Small intestine (tissue), 7 donors: ENCODE results near the gene ING5. TPM values are rescaled to one million over a fixed set of nuclear protein-coding genes. Genes with fewer than 3 reads are reported as not detected.
"Not testable (repeated sequence)": the region's sequence is repeated elsewhere in the genome, so short reads cannot be mapped to it uniquely, and the experiment has no call there.

ENCODE experiments used
- DNase-seq, 2 donors: peaks; one replicate each; pipeline versions ENCODE4 v3.0.0 to v3.0.0-alpha.2; 2013
- FAIRE-seq: peaks from 2 replicates; lab custom pipeline; 2012; peaks lifted over from hg19 to GRCh38; lab: Jason Lieb, UNC
- H3K27ac ChIP-seq, 3 donors: one replicate each; pipeline ENCODE4 v1.5.1; 2013; ENCODE audit warnings: low read length in 2 of 3, mild to moderate bottlenecking in 2 of 3, control low read depth in 1 of 3, inconsistent platforms in 1 of 3, low read depth in 1 of 3, moderate library complexity in 1 of 3
- H3K27me3 ChIP-seq, 3 donors: one replicate each; pipeline ENCODE4 v1.6.1; 2013; ENCODE audit warnings: low read length in 3 of 3, inconsistent platforms in 1 of 3; ENCODE audit not compliant: control insufficient read depth in 3 of 3, insufficient read depth in 3 of 3
- H3K36me3 ChIP-seq, 3 donors: one replicate each; pipeline ENCODE4 v1.6.1; 2013; ENCODE audit warnings: low read length in 3 of 3, inconsistent platforms in 1 of 3, low read depth in 1 of 3, mild to moderate bottlenecking in 1 of 3, moderate library complexity in 1 of 3; ENCODE audit not compliant: control insufficient read depth in 3 of 3, insufficient read depth in 2 of 3
- H3K4me1 ChIP-seq, 3 donors: one replicate each; pipeline ENCODE4 v1.6.1; 2013; ENCODE audit warnings: low read length in 2 of 3, inconsistent platforms in 1 of 3, low read depth in 1 of 3, mild to moderate bottlenecking in 1 of 3, moderate library complexity in 1 of 3; ENCODE audit not compliant: control insufficient read depth in 3 of 3, insufficient read depth in 2 of 3
- H3K4me3 ChIP-seq, 3 donors: one replicate each; pipeline ENCODE4 v1.5.1; 2013; ENCODE audit warnings: low read length in 3 of 3, control low read depth in 1 of 3, inconsistent platforms in 1 of 3, low read depth in 1 of 3, mild to moderate bottlenecking in 1 of 3, moderate library complexity in 1 of 3
- H3K9me3 ChIP-seq, 2 donors: one replicate each; pipeline ENCODE4 v1.6.1; 2013; ENCODE audit warnings: low read depth in 1 of 2, low read length in 1 of 2; ENCODE audit not compliant: control insufficient read depth in 2 of 2, insufficient read depth in 1 of 2
- WGBS, 3 donors: extraction: QIAGEN DNeasy Blood & Tissue Kit; methylation state at CpG; one replicate each; pipeline ENCODE4 v1.1.7; 2013; 5-methylcytosine and 5-hydroxymethylcytosine counted together
- polyA plus RNA-seq, 4 donors: library from polyadenylated mRNA; stranded (reverse) in 3 of 4; unstranded in 1 of 4; fragments of 200-250 nt in 3 of 4; fragments of 120-200 nt in 1 of 4; gene quantifications; one replicate each; pipeline versions ENCODE4 v1.2.1 to v1.2.3, GENCODE V29; 2013
- donor health status: healthy with polysubstance abuse.
- donor health status: control.
- donor health status: control.
- donor health status: Bipolar disorder and iron deficiency.
- donor health status: healthy.

ING5 gene
- polyA plus RNA-seq, 4 donors, result 20.3 to 44.5 (median 35.4) TPM

DNA sequence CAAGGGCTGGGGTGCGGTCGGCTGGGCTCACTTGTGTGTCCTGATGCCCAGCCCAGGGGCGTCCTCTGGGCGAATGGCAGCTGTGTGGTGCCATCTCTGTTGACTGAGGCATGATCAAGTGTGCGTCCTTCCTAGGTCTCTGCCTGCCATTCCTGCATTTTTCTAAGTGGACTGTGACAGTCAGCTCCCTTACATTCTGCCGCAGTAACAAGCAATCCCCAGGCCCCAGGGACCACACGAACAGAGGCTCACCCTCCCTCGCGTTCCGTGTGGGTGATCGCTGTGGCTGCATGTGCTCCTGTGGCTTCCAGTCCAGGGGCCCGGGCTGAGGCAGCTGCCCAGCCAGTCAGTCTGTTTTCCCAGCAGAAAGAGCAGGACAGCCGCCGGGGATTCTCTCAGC is 50.4 kb downstream of the ING5 start:
- Histone ChIP-seq H3K4me1 (no peaks in the 10 kb centered on the region), H3K9me3 (no peaks in the 10 kb centered on the region), H3K36me3 (peaks cover 0 to 85% (median 8%) of the 10 kb centered on the region in 3 donors), H3K27me3 (no peaks in the 10 kb centered on the region), H3K4me3 (no peak overlapping the region), H3K27ac (no peak overlapping the region)
- 94 to 95% (median 95%) methylated on average over 14 of the region's 14 CpGs for WGBS, 3 donors
- FAIRE-seq, result no peak
- DNase-seq, result no peak

DNA sequence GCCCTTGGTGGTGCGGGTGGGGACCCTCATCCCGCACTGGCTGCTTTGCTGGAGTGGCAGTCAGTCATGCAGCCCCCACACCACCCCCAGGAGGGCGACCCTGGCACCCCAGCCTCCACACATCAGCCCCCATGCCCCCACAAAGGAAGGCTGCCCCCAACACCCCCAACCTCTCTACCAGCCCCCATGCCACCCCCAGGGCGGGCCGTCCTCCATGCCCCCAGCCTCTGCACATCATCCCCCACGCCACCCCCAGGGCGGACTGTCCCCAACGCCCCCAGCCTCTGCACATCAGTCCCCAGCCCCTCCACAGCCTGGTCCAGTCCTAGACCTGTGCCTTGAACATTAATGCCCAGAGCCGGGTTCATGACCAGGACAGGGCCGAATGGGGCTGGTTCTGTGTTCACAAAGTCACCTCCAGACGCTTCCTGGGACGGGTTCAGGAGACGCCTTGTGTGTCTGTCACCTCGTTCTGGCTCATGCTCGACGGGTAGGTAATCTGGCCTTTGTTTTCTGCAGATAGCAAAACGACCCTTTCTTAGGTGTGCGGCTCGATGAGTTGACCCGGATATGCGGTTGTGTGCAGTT is 50.9 kb downstream of the ING5 start:
- FAIRE-seq (no peak), DNase-seq (no peak)
- Histone ChIP-seq H3K27ac (no peak overlapping the region), H3K9me3 (no peaks in the 10 kb centered on the region), H3K36me3 (peaks cover 0 to 81% (median 8%) of the 10 kb centered on the region in 3 donors), H3K4me1 (no peaks in the 10 kb centered on the region), H3K27me3 (no peaks in the 10 kb centered on the region), H3K4me3 (no peak overlapping the region)
- WGBS, 3 donors, result 91 to 94% (median 92%) methylated on average over 18 to 21 of the region's 21 CpGs

DNA sequence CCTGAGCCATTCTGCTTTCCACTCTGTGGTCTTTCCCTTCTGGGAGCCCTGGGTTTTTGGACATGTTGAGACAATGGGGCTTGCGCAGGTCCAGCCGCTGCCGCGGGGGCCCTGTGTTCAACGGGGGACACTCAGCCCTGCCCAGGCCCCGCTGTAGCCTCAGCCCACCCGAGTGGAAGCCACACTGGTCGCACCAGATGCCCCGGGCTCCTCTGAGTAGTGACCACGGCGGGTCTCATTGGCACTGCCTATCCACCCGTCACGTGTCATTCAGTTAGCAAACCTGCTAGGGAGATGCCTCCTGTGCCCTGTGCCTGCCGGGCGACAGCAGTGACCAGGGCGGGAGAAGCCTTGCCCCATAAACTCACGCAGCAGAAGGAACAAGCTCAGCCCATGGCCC is 51.7 kb downstream of the ING5 start:
- Histone ChIP-seq H3K9me3 (no peaks in the 10 kb centered on the region), H3K27ac (no peak overlapping the region), H3K36me3 (peaks cover 0 to 78% (median 8%) of the 10 kb centered on the region in 3 donors), H3K4me1 (no peaks in the 10 kb centered on the region), H3K4me3 (no peak overlapping the region), H3K27me3 (no peaks in the 10 kb centered on the region)
- no peak for FAIRE-seq
- 97 to 99% (median 98%) methylated on average over 17 of the region's 17 CpGs for WGBS, 3 donors
- no peak for DNase-seq

DNA sequence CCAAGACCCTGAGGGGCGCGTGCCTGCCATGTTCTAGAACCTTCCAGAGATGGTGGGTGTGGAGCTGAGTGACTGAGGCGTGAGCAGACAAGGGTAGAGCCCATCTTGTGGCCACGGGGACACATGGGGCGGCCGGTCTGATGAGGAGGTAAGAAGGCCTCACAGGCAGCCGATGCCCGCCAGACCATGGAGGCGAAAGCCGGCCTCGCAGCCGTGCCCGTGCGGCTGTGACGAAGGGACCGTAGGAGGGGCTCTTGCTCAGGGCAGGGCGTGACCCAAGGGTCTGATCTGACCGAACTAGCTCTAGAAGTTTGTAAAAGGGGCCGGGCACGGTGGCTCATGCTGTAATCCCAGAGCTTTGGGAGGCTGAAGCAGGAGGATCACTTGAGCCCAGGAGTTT is 52.2 kb downstream of the ING5 start:
- 94 to 97% (median 96%) methylated on average over 20 of the region's 20 CpGs for WGBS, 3 donors
- no peak for FAIRE-seq
- no peak overlapping the region for H3K27ac ChIP-seq
- peaks cover under 1 to 73% (median 8%) of the 10 kb centered on the region in 3 donors for H3K36me3 ChIP-seq
- H3K27me3 ChIP-seq, result no peaks in the 10 kb centered on the region
- no peaks in the 10 kb centered on the region for H3K9me3 ChIP-seq
- no peak overlapping the region for H3K4me3 ChIP-seq
- DNase-seq, result no peak
- H3K4me1 ChIP-seq, result no peaks in the 10 kb centered on the region

DNA sequence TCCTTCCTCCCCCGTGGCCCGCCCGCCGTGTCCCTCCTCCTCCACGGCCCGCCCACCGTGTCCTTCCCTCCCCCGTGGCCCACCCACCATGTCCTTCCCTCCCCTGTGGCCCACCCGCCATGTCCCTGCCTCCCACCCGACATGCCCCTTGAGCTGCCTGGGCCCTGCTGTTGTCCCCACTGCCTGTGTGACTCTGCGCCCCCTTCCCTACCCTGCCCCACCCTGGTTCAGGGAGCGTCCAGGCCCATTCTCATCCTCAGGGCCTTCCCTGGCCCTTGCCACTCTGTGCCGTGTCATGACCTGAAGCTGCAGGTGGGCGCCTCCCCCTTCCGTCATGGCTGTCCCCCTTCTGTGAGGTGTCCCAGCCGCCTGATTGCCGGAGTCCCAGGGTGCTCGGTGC is 53.3 kb downstream of the ING5 start:
- DNase-seq, result no peak
- H3K4me1 ChIP-seq, result no peaks in the 10 kb centered on the region
- peaks cover 0 to under 1% of the 10 kb centered on the region in 2 donors for H3K9me3 ChIP-seq
- H3K27ac ChIP-seq, result no peak overlapping the region
- WGBS, 3 donors, result 91 to 99% (median 96%) methylated on average over 8 to 18 of the region's 18 CpGs
- no peak overlapping the region for H3K4me3 ChIP-seq
- FAIRE-seq, result no peak
- no peaks in the 10 kb centered on the region for H3K27me3 ChIP-seq
- peaks cover 4 to 68% (median 10%) of the 10 kb centered on the region in 3 donors for H3K36me3 ChIP-seq

DNA sequence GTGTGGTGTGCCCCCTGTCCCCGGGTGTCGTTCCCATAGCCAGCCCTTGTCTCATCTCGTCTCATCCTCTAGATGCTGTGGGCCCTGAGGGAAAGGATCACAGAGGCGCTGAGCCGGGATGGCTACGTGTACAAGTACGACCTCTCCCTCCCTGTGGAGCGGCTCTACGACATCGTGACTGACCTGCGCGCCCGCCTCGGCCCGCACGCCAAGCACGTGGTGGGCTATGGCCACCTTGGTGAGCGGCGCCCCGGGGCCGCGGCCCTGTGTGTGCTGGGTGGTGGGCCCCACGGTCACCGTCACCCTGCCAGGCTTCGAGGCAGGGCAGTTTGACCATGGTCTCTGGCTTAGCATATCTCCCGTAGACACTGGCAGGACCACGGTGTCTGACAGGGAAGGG is 53.9 kb downstream of the ING5 start:
- 96 to 98% (median 96%) methylated on average over 27 of the region's 27 CpGs for WGBS, 3 donors
- FAIRE-seq (no peak), DNase-seq (no peak)
- Histone ChIP-seq H3K9me3 (peaks cover 0 to 5% of the 10 kb centered on the region in 2 donors), H3K4me1 (no peaks in the 10 kb centered on the region), H3K4me3 (no peak overlapping the region), H3K27ac (no peak overlapping the region), H3K27me3 (no peaks in the 10 kb centered on the region), H3K36me3 (peaks cover 4 to 74% (median 10%) of the 10 kb centered on the region in 3 donors)

DNA sequence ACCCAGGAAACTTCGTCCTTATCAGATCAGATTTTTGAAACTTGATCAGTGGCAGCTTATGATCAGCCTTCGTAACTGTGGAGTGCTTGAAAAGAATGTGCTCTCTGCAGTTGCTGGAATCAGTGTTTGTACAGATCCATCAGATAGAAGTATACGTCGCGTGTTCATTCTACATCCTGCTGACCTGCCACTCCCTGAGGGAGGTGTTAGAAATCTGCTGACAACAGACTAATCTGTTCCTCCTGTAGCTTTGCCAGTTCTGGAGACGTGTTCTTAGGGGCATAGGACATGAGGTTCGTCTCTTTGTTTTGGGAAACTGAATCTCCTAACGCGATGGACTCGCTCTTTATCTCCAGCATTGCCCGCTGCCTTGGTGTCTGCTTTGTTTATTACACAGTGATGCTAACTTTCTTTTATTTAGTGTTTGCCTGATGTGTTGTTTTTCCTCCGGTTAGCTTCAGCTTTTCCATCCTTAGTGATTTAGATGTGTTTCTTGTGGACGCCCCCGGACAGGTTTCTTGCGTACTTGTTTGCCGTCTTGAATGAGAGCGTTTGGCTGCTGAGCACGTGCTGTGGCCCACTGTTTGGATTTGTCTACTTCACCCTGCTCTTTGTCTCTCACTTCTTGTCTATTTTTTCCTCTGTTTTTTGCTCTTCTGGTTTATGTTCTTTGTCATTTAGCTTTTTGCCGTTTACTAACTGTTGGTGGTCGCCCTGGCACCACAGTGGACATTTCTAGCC is 57.4 kb downstream of the ING5 start:
- H3K27me3 ChIP-seq, result no peaks in the 10 kb centered on the region
- H3K4me3 ChIP-seq, result no peak overlapping the region
- peaks cover 0 to 5% of the 10 kb centered on the region in 2 donors for H3K9me3 ChIP-seq
- FAIRE-seq (no peak), DNase-seq (no peak)
- H3K4me1 ChIP-seq, result no peaks in the 10 kb centered on the region
- 81 to 87% (median 83%) methylated on average over 20 of the region's 20 CpGs for WGBS, 3 donors
- no peak overlapping the region for H3K27ac ChIP-seq
- H3K36me3 ChIP-seq, result peaks cover 2 to 63% (median 4%) of the 10 kb centered on the region in 3 donors

DNA sequence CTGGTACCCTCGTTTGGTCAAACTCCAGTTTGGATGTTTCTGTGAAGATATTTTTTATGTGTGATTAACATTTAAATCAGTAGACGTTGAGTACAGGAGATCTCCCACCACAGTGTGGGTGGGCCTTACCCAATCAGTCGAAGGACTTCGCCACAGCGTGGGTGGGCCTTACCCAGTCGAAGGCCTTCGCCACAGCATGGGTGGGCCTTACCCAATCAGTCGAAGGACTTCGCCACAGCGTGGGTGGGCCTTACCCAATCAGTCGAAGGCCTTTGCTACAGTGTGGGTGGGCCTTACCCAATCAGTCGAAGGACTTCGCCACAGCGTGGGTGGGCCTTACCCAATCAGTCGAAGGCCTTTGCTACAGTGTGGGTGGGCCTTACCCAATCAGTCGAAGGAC is 58.1 kb downstream of the ING5 start:
- H3K4me3 ChIP-seq, DNase-seq, H3K4me1 ChIP-seq, FAIRE-seq, H3K27ac ChIP-seq, H3K9me3 ChIP-seq, H3K27me3 ChIP-seq: not testable (repeated sequence)
- 95 to 97% (median 96%) methylated on average over 5 to 11 of the region's 16 CpGs for WGBS, 3 donors
- H3K36me3 ChIP-seq, result peaks cover 2 to 64% (median 4%) of the 10 kb centered on the region in 3 donors
